Smooth muscle cell (in vitro differentiated cells): ENCODE results near the gene SELPLG. TPM values are rescaled to one million over a fixed set of nuclear protein-coding genes. Genes with fewer than 3 reads are reported as not detected.

Source experiments
- DNase-seq: peaks from one replicate; lab custom pipeline; 2025; ENCODE audit not compliant: unreplicated experiment; lab: John Stamatoyannopoulos, UW
- H2AFZ ChIP-seq: fragments of 200-600 bp; sonication (generic); 2 replicates; pipeline ENCODE4 v1.6.0; 2016; ENCODE audit warnings: antibody characterized with exemption, low read depth, mild to moderate bottlenecking
- H3F3A ChIP-seq: fragments of 200-600 bp; sonication (generic); 2 replicates; pipeline ENCODE4 v1.6.0; 2017; ENCODE audit warnings: antibody characterized with exemption, low read depth
- H3K27ac ChIP-seq: fragments of 200-600 bp; sonication (generic); 2 replicates; pipeline ENCODE4 v1.5.1; 2016; ENCODE audit warnings: low read depth, mild to moderate bottlenecking
- H3K27me3 ChIP-seq: fragments of 200-600 bp; sonication (generic); 2 replicates; pipeline ENCODE4 v1.6.1; 2016; ENCODE audit warnings: low read depth, mild to moderate bottlenecking
- H3K36me3 ChIP-seq: fragments of 200-600 bp; sonication (generic); 2 replicates; pipeline ENCODE4 v1.5.1; 2016; ENCODE audit warnings: low read depth
- H3K4me1 ChIP-seq: fragments of 200-600 bp; sonication (generic); 2 replicates; pipeline ENCODE4 v1.5.1; 2016; ENCODE audit warnings: low read depth
- H3K4me2 ChIP-seq: fragments of 200-600 bp; sonication (generic); 2 replicates; pipeline ENCODE4 v1.6.0; 2016; ENCODE audit warnings: mild to moderate bottlenecking
- H3K4me3 ChIP-seq: fragments of 200-600 bp; sonication (generic); 2 replicates; pipeline ENCODE4 v1.5.1; 2016; ENCODE audit warnings: mild to moderate bottlenecking
- H3K79me2 ChIP-seq: fragments of 200-600 bp; sonication (generic); 2 replicates; pipeline ENCODE4 v1.6.0; 2016; ENCODE audit warnings: low read depth, mild to moderate bottlenecking
- H3K9ac ChIP-seq: fragments of 200-600 bp; sonication (generic); 2 replicates; pipeline ENCODE4 v1.6.0; 2016; ENCODE audit warnings: low read depth
- H3K9me3 ChIP-seq: fragments of 200-600 bp; sonication (generic); replicated peaks from 2 replicates; pipeline ENCODE4 v1.5.1; 2016; ENCODE audit warnings: low read depth
- H4K20me1 ChIP-seq: fragments of 200-600 bp; sonication (generic); 2 replicates; pipeline ENCODE4 v1.6.0; 2016; ENCODE audit warnings: low read depth
- WGBS: methylation state at CpG from one replicate; pipeline ENCODE4 v1.1.7; 2016; ENCODE audit warnings: low lambda C conversion rate; 5-methylcytosine and 5-hydroxymethylcytosine counted together
- polyA plus RNA-seq: library from polyadenylated mRNA; unstranded; fragments of >200 nt; fragmentation: Nextera tagmentation; extraction: Ambion mirVana; gene quantifications from 2 replicates; pipeline ENCODE4 v1.2.1, GENCODE V29; 2016
- total RNA-seq: library from RNA; depleted of rRNA; stranded (reverse); fragments of >200 nt; gene quantifications from 2 replicates; pipeline ENCODE4 v1.2.3, GENCODE V29; 2014
- TF ChIP-seq, protein P1 (sequence below): fragments of 200-600 bp; sonication (generic); IDR thresholded peaks from 2 replicates; pipeline ENCODE4 v1.5.1; 2017; ENCODE audit warnings: borderline replicate concordance, mild to moderate bottlenecking, antibody characterized with exemption; ENCODE audit not compliant: insufficient read depth, poor library complexity, severe bottlenecking

SELPLG gene
- total and polyA plus RNA-seq, 2 experiments from 2014 or later = 0.09 to 2.0 TPM

DNA sequence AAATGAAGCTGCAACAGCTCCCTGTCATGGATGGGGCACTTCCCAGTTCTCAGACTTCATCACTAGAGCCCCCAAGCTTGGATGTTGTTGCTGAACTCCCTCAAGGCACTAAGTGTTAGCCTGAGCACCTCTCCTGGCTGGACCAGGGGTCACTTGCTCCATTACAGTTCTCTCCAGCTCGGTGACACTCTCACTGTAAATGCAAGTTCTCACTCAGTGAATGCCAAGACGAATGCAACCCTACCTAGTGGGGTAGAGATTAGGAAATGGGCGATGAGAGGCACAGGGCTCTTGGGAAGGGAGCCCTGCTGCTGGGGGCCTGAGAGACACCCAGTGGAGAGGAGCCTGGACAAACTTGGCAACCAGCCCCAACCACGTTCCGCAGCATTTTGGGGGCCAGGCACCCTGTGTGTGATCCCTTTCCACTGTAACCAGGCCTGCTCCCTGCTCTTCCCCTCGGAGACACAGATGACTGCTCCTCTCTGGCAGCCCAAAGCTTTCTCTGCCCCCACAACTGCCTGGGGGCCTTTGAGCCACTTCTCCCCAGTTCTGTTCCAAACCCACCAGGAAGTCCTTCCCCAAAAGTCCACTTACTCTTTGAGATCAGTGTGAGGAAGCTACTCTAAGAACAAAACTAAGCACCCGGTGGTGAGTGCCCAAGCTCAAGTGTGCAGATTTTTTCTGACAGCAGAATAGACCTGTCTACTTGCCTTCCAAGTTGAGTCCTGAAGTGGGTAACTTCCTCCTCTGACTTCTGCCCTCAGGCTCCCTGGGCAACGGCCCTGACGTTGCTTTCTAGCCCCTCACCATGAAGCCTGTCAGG is 8.0 kb upstream of the SELPLG start:
- Histone ChIP-seq H4K20me1 (no peaks in the 10 kb centered on the region), H3F3A (peaks cover 4% of the 10 kb centered on the region), H3K79me2 (no peaks in the 10 kb centered on the region), H3K9ac (no peak overlapping the region), H3K9me3 (no peaks in the 10 kb centered on the region), H3K4me2 (no peak overlapping the region), H3K4me1 (peaks cover 23% of the 10 kb centered on the region), H3K27me3 (no peaks in the 10 kb centered on the region), H2AFZ (no peak overlapping the region), H3K27ac (no peak overlapping the region), H3K36me3 (peaks cover 3% of the 10 kb centered on the region), H3K4me3 (no peak overlapping the region)
- WGBS = 86% methylated on average over 9 of the region's 9 CpGs
- TF ChIP-seq, protein P1, sequence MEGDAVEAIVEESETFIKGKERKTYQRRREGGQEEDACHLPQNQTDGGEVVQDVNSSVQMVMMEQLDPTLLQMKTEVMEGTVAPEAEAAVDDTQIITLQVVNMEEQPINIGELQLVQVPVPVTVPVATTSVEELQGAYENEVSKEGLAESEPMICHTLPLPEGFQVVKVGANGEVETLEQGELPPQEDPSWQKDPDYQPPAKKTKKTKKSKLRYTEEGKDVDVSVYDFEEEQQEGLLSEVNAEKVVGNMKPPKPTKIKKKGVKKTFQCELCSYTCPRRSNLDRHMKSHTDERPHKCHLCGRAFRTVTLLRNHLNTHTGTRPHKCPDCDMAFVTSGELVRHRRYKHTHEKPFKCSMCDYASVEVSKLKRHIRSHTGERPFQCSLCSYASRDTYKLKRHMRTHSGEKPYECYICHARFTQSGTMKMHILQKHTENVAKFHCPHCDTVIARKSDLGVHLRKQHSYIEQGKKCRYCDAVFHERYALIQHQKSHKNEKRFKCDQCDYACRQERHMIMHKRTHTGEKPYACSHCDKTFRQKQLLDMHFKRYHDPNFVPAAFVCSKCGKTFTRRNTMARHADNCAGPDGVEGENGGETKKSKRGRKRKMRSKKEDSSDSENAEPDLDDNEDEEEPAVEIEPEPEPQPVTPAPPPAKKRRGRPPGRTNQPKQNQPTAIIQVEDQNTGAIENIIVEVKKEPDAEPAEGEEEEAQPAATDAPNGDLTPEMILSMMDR = no peak
- DNase-seq = no peak

DNA sequence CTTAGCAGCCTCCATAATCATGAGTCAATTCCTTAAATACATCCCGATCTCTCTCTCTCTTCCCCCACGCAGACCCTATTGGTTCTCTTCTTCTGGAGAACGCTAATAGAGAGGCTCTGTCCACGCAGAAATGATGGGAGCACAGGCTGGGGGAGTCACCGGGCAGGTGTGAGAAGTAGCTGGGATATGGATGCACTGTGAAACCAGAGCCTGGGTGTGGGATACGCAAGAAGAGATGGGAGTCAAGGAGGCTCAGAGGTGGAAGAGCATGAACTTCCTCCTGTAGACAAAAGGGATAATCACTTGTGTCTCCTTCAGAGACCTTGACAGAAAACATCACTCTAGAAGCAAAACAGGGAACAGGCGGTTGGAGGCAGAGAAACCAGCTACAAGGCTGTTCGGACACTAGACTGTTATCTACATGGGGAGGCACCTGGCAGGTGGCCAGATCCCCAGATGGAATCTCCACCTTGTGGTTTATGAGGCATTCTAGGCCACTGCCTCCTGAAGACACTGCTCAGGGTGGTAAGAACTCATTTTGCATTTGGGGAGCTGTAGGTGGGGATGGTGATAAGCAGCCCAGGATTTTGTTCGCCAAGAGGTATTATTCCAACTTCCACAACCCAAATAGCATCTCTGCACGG is 7.2 kb upstream of the SELPLG start:
- no peak overlapping the region for H2AFZ ChIP-seq
- no peak overlapping the region for H3K9ac ChIP-seq
- H4K20me1 ChIP-seq = no peaks in the 10 kb centered on the region
- H3K4me2 ChIP-seq = no peak overlapping the region
- H3K27me3 ChIP-seq = no peaks in the 10 kb centered on the region
- H3K4me3 ChIP-seq = no peak overlapping the region
- 86% methylated on average over 10 of the region's 10 CpGs for WGBS
- peaks cover 4% of the 10 kb centered on the region for H3F3A ChIP-seq
- no peaks in the 10 kb centered on the region for H3K36me3 ChIP-seq
- no peak for DNase-seq
- TF ChIP-seq, protein P1 = no peak
- no peaks in the 10 kb centered on the region for H3K9me3 ChIP-seq
- H3K27ac ChIP-seq = no peak overlapping the region
- no peaks in the 10 kb centered on the region for H3K79me2 ChIP-seq
- peaks cover 23% of the 10 kb centered on the region for H3K4me1 ChIP-seq

DNA sequence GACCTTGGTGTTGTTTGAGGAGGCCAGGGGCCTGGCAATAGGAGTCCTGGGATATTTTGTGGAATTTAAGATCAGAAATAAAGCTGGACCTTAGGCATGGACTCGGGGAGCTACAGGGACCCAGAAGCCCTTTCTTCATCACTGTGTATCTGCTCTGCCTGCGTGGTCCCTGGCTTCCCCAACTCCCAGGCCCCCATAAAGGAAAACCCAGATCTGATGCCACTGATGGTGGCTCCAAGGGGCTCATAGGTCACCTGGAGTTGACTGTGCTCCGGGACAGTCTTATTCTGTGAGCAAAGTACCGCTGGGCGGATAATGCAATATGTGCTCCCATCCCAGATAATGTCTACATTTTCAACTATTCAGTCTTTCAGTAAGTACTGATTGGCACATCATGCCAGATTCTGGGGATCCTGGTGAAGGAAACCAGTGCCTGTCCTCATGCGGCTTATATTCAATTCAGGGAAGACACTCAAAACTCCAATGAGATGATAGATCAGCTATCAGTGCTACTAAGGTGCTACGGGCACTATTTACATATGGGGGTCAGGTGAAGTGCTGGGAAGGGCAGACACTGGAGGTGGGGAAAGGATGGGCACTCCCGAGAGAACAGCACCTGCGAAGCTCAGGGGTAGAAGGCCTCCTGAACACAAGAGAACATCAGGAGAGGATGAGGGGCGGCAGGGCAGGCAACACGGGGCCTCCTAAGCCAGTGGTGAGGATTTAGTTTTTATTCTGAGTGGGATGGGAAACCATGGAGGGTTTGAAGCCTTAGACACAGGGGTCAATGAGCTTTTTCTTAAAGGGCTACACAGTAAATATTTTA is 5.5 kb upstream of the SELPLG start:
- TF ChIP-seq, protein P1 = no peak
- Histone ChIP-seq H3K9me3 (no peaks in the 10 kb centered on the region), H3K4me1 (peaks cover 29% of the 10 kb centered on the region), H3K27ac (no peak overlapping the region), H3K4me2 (no peak overlapping the region), H3F3A (peaks cover 4% of the 10 kb centered on the region), H3K79me2 (no peaks in the 10 kb centered on the region), H4K20me1 (no peaks in the 10 kb centered on the region), H3K27me3 (no peaks in the 10 kb centered on the region), H3K36me3 (no peaks in the 10 kb centered on the region), H2AFZ (no peak overlapping the region), H3K4me3 (no peak overlapping the region), H3K9ac (no peak overlapping the region)
- WGBS = 94% methylated on average over 11 of the region's 11 CpGs
- DNase-seq = no peak
